Endothelial cell of hepatic sinusoid (primary cell): ENCODE data around the gene ZNF555.
"Not testable (repeated sequence)": the region's sequence is repeated elsewhere in the genome, so short reads cannot be mapped to it uniquely, and the experiment has no call there.

Experiments
- in situ Hi-C: cut with HindIII; loops from 2 replicates; pipeline ENCODE4 v1.10.0; 2017; ENCODE audit warnings: low sequenced_read_pairs

ZNF555 gene

DNA sequence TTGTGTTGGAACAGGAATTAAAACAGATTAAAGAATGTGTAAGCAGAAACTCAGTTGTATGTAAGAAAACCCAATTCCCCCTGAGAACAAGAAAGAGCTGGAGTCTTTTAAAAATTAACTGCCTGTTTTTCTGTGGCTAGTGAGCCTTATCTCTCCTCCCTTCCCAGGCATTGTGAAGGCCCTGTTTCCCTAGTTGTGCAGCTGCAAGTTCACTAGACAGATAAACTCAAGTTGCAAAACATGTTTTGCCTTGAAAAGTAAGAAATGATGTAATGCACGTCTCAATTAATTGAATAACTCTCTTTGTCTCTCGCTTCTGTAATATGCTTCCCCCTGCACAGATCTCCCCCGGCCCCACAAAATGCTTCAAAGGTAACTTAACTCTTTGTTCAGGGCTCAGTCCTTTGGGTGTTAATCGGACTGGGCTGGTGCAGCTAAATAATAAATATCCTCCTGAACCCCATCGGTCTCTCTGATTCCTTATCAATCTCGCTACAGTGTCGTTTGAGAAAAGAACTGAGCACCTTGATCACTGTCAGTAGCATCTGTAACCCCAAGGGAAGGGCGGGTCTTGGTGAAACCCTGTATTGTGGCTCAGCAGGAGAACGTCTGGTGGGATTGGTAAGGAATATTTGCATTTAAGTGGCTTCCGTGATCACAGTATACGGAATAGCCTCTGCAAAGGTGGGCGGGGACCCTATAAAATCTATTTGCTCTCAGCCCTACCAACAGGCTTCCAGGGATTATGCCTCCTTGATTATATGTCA is 24.2 kb downstream of the ZNF555 start:
- in situ Hi-C loops: loop anchor here (25.0 kb wide), 1 partner anchor 178 kb away; no protein-coding TSS in a partner anchor

DNA sequence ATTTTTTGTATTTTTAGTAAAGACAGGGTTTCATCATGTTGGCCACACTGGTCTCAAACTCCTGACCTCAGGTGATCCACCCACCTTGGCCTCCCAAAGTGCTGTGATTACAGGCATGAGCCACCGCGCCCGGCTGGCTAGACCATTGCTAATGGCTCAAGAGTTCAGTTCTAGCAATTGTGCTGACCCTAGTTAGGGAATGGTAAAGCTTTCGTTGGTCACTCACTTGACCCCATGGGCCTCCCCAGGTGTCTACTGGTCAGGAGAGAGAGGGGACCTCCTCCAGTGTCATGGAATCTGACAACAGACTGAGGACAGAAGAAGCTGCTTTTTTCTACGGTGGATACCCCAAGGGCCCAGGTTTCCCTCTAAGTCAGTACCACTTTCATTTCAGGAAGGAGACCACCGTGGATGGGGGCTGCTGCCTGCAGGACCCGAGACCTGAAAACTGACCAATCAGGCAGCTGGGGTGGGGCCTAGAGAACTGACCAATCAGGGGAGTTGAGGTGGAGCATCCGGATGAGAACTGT is 25.3 kb downstream of the ZNF555 start:
- in situ Hi-C loops: loop anchor here (25.0 kb wide), 1 partner anchor 179 kb away; no protein-coding TSS in a partner anchor

DNA sequence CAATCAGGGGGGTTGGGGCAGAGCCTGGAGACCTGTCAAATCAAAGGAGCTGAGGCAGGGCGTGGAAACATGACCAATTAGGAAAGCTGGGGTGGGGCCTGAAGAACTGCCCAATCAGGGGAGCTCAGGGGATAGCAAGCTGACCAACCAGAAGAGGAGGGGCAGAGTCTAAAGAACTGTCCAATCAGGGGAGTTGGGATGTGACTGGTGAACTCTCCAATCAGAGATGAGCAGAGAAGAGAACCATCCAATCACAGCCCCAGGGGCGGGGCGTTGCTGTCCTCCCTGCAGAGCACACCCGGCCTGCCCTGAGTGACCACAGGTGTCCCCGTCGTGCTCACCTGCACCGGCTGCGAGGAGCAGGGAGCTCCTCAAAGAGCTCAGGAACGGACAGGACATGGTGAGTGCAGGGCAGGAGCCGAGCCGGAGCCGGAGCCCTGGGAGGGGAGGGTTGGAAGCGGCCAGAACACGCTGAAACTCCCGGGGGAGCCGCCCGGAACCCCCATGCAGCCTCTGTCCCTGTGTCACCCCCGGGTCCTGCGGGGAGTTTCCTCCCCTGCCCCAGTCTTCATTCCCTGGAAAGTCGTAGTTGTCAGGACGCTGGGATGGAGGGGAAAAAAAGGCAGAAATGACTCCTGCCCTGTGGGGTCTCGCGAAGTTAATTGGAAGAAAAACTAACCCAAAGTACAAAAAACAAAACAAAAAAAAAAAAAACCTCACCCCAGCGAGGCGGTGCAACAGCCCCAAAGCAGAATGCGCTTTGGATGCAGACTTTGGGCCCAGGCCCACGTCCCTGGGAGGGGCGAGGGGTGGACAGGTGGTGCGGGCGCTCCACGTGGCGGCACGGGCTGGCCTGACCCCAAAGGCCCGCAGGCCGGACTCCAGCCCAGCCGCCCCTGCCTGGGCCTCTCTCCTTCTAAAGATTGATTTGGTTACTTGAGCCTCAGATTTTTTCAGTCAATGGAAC is 26.0 kb downstream of the ZNF555 start, which contains the start of gene ZNF556:
ZNF556 (plus strand) TSS at position 311 of the 967 bp plus-strand sequence; CDS start at position 398, 87 bp downstream.
- in situ Hi-C loops: loop anchor here (25.0 kb wide), 1 partner anchor 180 kb away; no protein-coding TSS in a partner anchor

DNA sequence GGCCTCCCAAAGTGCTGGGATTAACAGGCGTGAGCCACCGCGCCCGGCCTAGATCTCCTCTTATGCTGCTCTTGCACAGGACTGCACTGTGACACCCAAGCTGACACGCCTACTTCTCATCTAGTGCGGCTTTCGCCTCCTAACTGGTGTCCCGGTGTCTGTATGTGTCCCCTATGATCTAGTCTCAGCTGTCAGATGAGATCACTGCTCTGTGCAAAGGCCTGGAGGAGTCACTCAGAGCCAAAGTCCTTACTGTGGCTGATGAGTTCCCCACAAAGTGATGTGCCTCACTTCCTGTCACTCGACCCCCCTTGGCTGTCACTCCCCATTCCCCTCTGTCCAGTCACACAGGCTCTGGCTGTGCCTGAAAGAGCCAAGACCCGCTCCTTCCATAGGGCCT is 28.3 kb downstream of the ZNF555 start:
- in situ Hi-C loops: loop anchor here (25.0 kb wide), 1 partner anchor 182 kb away; no protein-coding TSS in a partner anchor

DNA sequence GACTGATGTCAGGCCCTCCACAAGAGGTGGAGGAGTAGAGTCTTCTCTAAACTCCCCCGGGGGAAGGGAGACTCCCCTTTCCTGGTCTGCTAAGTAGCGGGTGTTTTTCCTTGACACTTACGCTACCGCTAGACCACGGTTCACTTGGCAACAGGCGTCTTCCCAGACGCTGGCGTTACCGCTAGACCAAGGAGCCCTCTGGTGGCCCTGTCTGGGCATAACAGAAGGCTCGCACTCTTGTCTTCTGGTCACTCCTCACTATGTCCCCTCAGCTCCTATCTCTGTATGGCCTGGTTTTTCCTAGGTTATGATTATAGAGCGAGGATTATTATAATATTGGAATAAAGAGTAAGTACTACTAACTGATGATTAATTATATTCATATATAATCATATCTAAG is 30.9 kb downstream of the ZNF555 start:
- in situ Hi-C loops: loop anchor here (25.0 kb wide), 1 partner anchor 185 kb away; no protein-coding TSS in a partner anchor

DNA sequence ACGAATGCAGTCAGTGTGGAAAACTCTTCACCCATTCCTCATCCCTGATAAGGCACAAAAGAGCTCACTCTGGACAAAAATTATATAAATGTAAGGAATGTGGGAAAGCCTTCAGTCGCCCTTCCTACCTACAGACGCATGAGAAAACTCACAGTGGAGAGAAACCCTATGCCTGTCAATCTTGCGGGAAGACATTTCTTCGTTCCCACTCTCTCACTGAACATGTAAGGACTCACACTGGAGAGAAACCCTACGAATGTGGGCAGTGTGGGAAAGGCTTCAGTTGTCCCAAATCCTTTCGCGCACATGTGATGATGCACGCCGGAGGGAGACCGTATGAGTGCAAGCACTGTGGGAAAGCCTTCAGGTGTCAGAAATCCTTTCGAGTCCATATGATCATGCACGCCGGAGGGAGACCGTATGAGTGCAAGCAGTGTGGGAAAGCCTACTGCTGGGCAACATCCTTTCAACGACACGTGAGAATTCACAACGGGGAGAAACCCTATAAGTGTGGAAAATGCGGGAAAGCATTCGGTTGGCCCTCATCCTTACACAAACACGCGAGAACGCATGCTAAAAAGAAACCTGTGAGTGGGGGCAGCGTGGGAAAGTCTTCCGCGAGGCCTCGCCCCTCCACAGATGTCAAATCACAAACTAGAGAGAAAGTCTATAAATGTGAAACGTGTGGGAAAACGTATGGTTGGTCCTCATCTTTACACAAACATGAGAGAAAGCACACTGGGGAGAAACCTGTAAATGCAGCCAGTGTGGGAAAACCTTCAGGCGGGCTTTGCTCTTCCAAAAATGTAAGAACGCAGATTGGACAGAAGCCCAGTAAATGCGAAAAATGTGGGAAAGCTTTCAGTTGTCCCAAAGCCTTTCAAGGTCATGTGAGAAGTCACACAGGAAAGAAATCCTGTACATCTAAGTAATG is 36.4 kb downstream of the ZNF555 start:
- in situ Hi-C loops: no loop called here

DNA sequence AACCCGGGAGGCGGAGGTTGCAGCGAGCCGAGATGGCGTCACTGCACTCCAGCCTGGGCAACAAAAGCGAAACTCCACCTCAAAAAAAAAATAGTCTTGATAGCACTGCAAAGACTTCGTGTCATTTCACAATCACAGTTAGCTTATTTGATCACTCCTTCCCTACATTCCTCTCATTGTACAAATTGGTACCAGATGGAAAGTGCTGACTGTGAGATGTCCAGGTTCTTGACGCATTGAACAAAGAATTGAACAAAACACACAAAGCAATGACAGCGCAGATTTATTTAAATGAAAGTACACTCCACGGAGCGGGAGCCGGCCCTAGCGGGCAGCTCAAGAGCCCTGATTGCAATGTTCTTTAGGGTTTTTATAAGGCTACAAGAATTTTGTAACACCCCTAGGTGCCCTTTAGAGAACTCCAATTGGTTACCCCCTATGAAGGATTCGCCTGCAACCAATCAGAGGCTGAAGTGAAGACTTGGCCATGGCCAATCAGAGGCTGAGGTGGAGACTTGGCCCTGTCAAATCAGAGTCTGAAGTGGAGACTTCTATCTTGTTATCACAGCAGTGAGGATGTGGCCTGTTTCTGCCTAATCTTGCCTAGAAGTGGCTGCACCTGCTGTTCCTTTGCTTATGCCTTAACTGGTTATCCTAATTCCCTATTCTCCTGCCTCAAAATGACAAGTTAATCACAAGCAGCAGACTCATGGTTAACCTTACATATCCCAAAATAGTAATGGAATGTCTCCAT is 42.6 kb downstream of the ZNF555 start:
- in situ Hi-C loops: no loop called here

DNA sequence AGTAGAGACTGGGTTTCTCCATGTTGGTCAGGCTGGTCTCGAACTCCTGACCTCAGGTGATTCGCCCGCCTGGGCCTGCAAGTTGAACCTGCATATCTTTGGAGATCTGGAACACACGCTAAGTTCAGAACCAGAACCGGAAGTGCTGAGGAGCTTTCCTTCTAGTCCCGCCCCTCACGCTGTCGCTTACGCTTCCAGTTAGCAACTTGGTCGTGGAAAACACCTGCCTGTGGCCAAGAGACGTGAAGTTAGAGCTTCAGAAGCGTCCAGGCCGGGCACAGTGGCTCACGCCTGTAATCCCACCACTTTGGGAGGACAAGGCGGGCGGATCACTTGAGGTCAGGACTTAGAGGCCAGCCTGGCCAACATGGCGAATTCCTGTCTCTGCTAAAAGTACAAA is 44.5 kb downstream of the ZNF555 start:
- in situ Hi-C loops: no loop called here

DNA sequence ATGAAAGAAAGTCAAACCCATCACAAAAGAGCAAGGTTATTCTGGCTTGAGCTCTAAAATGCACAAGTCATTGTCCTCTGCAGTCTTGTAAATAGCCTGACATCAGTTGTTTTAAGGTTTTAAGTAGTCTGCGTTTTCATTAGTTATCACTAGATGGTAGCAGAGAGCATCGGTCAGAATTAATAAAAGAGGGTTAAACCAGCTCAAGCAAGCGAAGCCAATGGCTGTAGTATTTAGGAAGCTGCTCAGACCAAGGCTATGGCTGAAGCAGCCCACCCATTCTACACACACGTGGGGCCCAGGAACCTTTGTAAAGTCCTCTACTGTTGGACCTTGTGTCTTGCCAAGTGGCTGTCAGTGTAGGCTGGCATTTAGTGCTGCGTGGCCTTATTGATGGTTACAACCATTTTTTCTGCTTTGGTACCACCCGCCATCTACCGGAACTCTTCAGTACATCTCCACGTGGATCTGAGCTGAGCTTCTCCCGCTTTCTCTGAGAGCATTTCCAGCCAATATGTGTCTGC is 46.2 kb downstream of the ZNF555 start:
- in situ Hi-C loops: no loop called here

DNA sequence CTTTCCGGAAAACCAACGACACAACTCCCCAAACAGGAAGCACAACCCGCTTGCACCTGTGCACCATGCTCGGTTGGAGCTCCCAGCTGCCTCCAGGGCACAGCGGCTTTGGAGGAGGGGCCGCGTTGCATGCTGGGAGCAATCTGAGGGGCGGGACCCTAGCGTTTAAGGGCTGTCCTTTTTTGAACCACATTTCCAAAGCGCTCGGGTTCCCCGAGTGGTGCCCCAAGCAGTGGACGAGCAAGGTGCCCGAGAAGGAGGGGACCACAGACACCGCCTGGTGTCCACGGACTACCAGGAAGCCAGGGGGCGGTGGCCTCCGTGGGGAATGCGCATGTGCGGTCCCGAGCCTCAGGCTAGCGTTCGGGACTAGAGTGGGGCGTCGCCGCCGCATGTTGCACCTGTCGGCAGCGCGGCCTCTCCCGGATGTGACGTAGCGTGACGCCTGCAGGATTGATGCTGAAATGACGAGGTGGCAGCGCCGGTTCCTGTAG is 47.5 kb downstream of the ZNF555 start:
- in situ Hi-C loops: no loop called here

DNA sequence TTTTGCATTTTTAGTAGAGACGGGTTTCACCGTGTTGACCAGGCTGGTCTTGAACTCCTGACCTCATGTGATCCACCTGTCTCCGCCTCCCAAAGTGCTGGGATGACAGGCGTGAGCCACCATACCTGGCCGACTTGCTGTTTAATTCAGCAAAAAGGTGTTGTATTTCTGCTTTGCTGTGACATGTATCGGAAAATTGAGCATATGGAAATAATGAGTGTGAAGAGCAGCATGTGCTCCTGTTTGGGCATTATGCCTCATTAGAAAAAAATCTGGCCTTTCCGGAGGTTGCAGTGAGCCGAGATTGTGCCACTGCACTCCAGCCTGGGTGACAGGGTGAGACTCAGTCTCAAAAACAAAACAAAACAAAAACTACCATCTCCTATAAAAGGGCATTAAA is 49.3 kb downstream of the ZNF555 start:
- in situ Hi-C loops: not testable (repeated sequence)

DNA sequence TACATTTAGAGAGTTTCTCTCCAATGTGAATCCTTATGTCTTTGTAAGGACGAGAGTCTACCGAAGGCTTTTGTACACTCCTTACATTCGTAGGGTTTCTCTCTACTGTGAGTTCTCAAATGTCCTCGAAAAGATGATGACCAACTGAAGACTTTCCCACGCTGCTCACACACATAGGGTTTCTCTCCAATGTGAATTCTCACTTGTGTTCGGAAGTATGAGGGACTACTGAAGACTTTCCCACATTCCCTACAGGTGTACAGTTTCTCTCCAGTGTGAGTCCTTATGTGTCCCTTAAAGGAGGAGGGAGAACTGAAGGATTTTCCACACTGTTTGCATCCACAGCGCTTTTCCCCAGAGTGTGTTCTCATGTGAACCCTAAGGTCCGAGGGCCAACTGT is 55.4 kb downstream of the ZNF555 start:
- in situ Hi-C loops: no loop called here

DNA sequence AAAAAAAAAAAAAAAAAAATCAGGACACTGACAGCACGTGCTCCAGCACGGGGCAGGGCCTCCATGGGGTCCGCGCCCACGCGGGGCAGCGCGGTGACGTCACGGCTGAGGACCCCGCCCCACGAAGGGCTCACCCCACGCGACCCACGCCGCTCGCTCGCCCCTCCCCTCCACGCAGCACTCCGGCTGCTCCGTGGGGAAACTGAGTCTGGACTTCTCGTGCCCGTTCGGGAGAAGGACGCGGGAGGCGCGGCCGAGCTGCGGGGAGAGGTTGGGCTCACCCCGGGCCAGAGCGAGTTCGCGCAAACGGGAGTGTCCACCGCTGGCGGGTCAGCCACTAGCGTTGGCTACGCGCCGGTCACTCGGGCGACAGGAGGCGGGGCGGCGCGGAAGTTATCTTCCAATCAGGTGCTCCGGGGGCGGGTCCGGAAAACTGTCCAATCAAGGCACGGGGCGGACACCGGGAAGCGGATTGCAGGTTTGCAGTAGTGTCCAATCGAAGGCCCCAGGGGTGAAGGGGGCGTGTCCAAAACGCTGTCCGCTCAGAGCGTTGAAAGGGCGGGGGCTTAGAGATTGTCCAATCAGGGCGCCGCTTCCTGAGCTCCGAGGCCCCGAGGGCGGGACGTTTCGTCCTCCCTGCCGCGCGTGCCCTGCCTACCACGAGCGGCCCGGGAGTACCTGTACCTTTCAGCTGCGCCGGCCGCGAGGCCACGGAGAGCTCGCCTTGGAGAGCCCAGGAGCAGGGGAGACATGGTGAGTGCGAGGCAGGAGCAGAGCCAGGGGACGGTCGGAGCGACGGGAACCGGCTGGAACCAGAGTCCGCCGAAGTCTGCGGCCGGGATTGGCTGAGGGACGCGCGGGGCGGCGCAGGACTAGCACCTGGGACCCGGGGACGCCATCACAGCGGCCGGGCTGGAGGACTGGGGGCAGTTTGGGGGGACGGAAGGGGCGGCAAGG is 59.3 kb downstream of the ZNF555 start, which contains the start of gene ZNF57:
ZNF57 (plus strand) TSS at position 633 of the 957 bp plus-strand sequence; CDS start at position 751, 118 bp downstream.
- in situ Hi-C loops: no loop called here

DNA sequence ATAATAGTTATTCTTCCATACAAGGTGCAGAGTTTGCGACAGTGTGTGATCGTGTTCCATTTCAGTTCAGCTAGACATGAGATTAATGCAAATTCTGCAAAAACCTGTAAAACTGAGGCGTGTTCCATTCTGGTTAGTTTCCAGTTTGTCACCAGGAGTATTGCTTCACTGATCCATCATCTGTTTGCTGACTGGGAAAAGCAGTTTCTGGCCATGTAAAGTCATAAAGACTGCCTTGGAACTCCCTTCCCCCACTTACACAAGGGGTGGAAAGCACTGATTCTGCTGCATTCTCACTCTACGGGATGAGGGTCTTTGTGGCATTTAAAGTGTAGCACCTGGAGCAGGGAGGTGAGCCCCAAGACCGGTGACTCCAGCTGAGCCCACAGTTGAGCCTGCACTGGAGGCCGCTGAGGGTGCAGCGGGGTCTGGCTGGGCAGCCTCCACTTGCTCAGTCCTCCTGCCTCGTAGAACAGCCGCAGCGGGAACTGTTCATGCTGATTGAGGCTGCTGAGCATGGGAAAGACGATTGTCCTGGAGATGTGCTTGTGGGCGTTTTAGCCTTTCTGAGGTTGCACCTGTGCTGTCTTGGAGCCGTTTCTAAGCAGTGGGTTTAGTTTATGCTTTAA is 61.4 kb downstream of the ZNF555 start:
- in situ Hi-C loops: no loop called here

DNA sequence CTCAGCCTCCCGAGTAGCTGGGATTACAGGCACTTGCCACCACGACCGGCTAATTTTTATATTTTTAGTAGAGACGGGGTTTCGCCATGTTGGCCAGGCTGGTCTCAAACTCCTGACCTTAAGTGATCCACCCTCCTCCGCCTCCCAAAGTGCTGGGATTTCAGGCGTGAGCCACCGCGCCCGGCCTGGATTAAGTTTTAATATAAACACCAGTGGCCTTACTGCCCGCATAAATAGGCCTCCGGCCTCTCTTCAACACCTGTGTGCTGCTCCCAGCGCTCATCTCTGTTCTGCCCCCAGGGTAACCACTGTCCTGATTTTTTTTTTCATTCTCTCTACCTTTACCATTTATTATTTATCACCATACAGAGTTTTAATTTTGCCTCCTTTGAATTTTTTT is 62.1 kb downstream of the ZNF555 start:
- in situ Hi-C loops: not testable (repeated sequence)

DNA sequence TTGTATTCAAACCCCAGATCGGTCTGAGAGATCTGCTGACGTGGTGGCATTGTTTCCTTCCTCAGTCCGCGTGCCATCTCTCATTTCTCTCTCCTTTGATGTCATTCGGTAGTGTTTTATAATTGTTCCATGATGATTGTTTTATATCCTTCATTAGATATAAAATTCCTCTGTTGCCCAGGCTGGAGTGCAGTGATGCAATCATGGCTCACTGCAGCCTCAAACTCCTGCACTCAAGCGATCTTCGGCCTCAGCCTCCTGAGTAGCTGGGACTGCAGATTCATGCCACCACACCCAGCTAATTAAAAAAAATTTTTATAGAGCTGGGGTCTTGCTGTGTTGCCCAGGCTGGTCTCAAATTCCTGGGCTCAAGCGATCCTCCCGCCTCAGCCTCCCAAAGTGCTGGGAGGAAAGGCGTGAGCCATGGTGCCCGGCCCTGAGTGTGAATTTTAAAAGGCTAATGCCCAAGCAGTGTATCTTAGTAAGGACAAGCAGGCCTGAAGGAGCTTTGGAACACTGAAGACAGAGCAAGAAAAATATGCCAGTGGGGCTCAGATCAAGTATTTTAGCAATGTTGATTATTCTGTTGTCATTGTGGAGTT is 64.7 kb downstream of the ZNF555 start:
- in situ Hi-C loops: no loop called here
